KMS-11 (cell line): Measurements from ENCODE around the gene SLC4A2.

ENCODE experiments used
- H2AFZ ChIP-seq: fragments of 200-600 bp; sonication (generic); 2 replicates; pipeline ENCODE4 v1.6.1; 2016; ENCODE audit warnings: antibody characterized with exemption, mixed run types, low read depth
- H3K27ac ChIP-seq: fragments of 200-600 bp; sonication (generic); 2 replicates; pipeline ENCODE4 v1.6.1; 2016; ENCODE audit warnings: mild to moderate bottlenecking, mixed run types
- H3K27me3 ChIP-seq: fragments of 200-600 bp; sonication (generic); 2 replicates; pipeline ENCODE4 v1.6.1; 2017; ENCODE audit warnings: mild to moderate bottlenecking, low read depth, mixed run types, moderate library complexity; ENCODE audit not compliant: insufficient read depth
- H3K36me3 ChIP-seq: fragments of 200-600 bp; sonication (generic); 2 replicates; pipeline ENCODE4 v1.6.1; 2017; ENCODE audit warnings: mild to moderate bottlenecking, mixed run types; ENCODE audit not compliant: insufficient read depth
- H3K4me1 ChIP-seq: fragments of 200-600 bp; sonication (generic); 2 replicates; pipeline ENCODE4 v1.6.1; 2016; ENCODE audit warnings: mild to moderate bottlenecking, low read depth, mixed run types; ENCODE audit not compliant: poor library complexity, severe bottlenecking
- H3K4me2 ChIP-seq: fragments of 200-600 bp; sonication (generic); 2 replicates; pipeline ENCODE4 v1.7.0; 2016; ENCODE audit warnings: mild to moderate bottlenecking, mixed run types
- H3K4me3 ChIP-seq: fragments of 200-600 bp; sonication (generic); IDR thresholded peaks from 2 replicates; pipeline ENCODE4 v1.6.1; 2017; ENCODE audit warnings: low read depth, low read length, mixed read lengths; ENCODE audit not compliant: insufficient read depth
- H3K79me2 ChIP-seq: fragments of 200-600 bp; sonication (generic); 2 replicates; pipeline ENCODE4 v1.6.1; 2016; ENCODE audit warnings: low read depth, mixed run types; ENCODE audit not compliant: insufficient read depth
- H3K9ac ChIP-seq: fragments of 200-600 bp; sonication (generic); 2 replicates; pipeline ENCODE4 v1.6.1; 2016; ENCODE audit warnings: mild to moderate bottlenecking, mixed run types
- H4K20me1 ChIP-seq: fragments of 200-600 bp; sonication (generic); 2 replicates; pipeline ENCODE4 v1.6.1; 2016; ENCODE audit warnings: mild to moderate bottlenecking, mixed run types; ENCODE audit not compliant: insufficient read depth
- CTCF ChIP-seq: fragments of 200-600 bp; sonication (generic); conservative IDR thresholded peaks from 2 replicates; pipeline ENCODE4 v1.6.1; 2017; ENCODE audit warnings: low read depth, mild to moderate bottlenecking, antibody characterized with exemption, low read length, moderate library complexity, mixed read lengths

SLC4A2 gene

GRCh38 chr7:151103973-151104372 is 44.6 kb downstream of the SLC4A2 start:
- Histone ChIP-seq H3K79me2 (peaks cover 42% of the 10 kb centered on the region), H3K4me1 (no peaks in the 10 kb centered on the region), H3K9ac (no peak overlapping the region), H3K4me2 (no peak overlapping the region), H3K27ac (no peak overlapping the region), H3K36me3 (no peaks in the 10 kb centered on the region; the same call in 1 of the 2 replicates), H3K27me3 (no peaks in the 10 kb centered on the region), H2AFZ (no peak overlapping the region), H4K20me1 (peaks cover 12% of the 10 kb centered on the region), H3K4me3 (no peak overlapping the region)
- TF ChIP-seq CTCF = no peak

DNA sequence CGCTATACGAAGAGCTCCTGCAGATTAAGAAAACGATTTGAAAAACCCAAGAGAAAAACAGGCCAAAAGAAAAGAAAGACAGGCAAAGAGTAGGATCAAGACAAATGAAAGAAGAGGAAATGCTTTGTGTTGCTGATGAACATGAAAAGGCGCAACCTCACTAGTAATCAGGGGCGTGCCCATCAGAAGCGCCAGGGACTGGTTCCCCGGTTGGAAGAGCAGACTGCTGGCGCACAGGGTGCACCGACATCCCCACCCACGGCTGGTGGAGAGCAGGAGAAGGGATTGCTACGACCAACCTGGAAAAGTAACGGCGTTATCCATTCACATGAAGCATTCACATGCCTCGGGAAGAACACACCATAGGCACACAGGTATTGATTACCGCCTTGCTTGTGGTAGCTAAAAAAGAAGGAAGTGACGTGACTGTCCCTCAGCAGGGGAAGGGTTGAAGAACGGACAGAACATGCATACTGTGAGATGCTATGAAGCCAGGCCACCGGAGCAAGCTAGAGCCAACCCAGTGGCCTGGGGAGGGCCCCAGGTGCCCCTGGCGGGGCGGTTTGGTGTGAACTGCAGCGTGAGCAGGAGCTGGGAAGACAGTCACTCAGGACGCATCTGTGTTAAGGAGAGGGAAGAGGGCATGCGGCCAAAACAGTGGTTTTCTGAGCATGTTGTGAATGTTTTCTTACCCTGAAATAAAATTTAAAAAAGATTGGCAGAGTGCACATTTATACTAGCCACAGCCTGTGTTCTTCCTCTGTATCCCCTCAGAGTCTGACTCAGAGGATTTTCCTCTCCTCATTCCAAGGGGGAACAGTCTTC is 45.2 kb downstream of the SLC4A2 start:
- H3K4me3 ChIP-seq = no peak overlapping the region
- no peak overlapping the region for H3K9ac ChIP-seq
- H2AFZ ChIP-seq = no peak overlapping the region
- H3K27ac ChIP-seq = no peak overlapping the region
- H3K27me3 ChIP-seq = no peaks in the 10 kb centered on the region
- H3K79me2 ChIP-seq = peaks cover 37% of the 10 kb centered on the region
- no peaks in the 10 kb centered on the region for H3K4me1 ChIP-seq
- H4K20me1 ChIP-seq = peaks cover 13% of the 10 kb centered on the region
- no peak for TF ChIP-seq CTCF
- no peak overlapping the region for H3K4me2 ChIP-seq
- H3K36me3 ChIP-seq = no peaks in the 10 kb centered on the region; the same call in 1 of the 2 replicates

GRCh38 chr7:151107882-151108281 is 48.5 kb downstream of the SLC4A2 start:
- no peak overlapping the region for H3K27ac ChIP-seq
- no peak overlapping the region for H3K9ac ChIP-seq

More at GRCh38 chr7:151107882-151108281, 48.5 kb downstream of the SLC4A2 start:
- Histone ChIP-seq H3K27me3 (no peaks in the 10 kb centered on the region), H4K20me1 (peaks cover 20% of the 10 kb centered on the region; the same call in 1 of the 2 replicates), H3K4me1 (peaks cover 9% of the 10 kb centered on the region), H3K79me2 (peaks cover 24% of the 10 kb centered on the region; the same call in 1 of the 2 replicates), H3K4me3 (no peak overlapping the region), H3K36me3 (no peaks in the 10 kb centered on the region; the same call in 1 of the 2 replicates), H2AFZ (no peak overlapping the region), H3K4me2 (no peak overlapping the region)
- no peak for TF ChIP-seq CTCF
